NT2/D1 (cell line): ENCODE measurements around the gene DIAPH1.

ENCODE experiments used
- DNase-seq: peaks from one replicate; pipeline ENCODE4 v3.0.0-alpha.2; 2011; ENCODE audit warnings: low read depth, low spot score
- H3K27me3 ChIP-seq: 2 replicates; pipeline ENCODE4 v1.6.0; 2011; ENCODE audit warnings: mild to moderate bottlenecking; ENCODE audit not compliant: insufficient read length, insufficient read depth
- H3K36me3 ChIP-seq: 2 replicates; pipeline ENCODE4 v1.6.1; 2011; ENCODE audit warnings: mild to moderate bottlenecking, low read length, mixed read lengths; ENCODE audit not compliant: insufficient read depth, insufficient read length
- H3K4me1 ChIP-seq: 2 replicates; pipeline ENCODE4 v1.5.1; 2011; ENCODE audit not compliant: insufficient read depth, insufficient read length
- H3K4me3 ChIP-seq: 2 replicates; pipeline ENCODE4 v1.5.1; 2011; ENCODE audit warnings: low read depth; ENCODE audit not compliant: insufficient read length
- H3K9ac ChIP-seq: 2 replicates; pipeline ENCODE4 v1.6.0; 2011; ENCODE audit warnings: low read depth; ENCODE audit not compliant: insufficient read length
- H3K9me3 ChIP-seq: 2 replicates; pipeline ENCODE4 v1.5.1; 2011; ENCODE audit warnings: mild to moderate bottlenecking, low read length; ENCODE audit not compliant: insufficient read depth
- SUZ12 ChIP-seq: IDR thresholded peaks from 2 replicates; pipeline ENCODE4 v1.6.1; 2011; ENCODE audit not compliant: insufficient read length, insufficient read depth; ENCODE audit errors: extremely low read depth
- YY1 ChIP-seq: IDR thresholded peaks from 2 replicates; pipeline ENCODE4 v1.6.1; 2011; ENCODE audit not compliant: insufficient read length, insufficient read depth
- ZNF274 ChIP-seq: IDR thresholded peaks from 2 replicates; pipeline ENCODE4 v1.6.1; 2011; ENCODE audit warnings: mild to moderate bottlenecking, low read depth, low read length

DIAPH1 gene

GRCh38 chr5:141567513-141568117, 51.2 kb downstream of the DIAPH1 start:
- H3K9ac ChIP-seq = no peak overlapping the region
- H3K4me1 ChIP-seq = no peaks in the 10 kb centered on the region
- H3K36me3 ChIP-seq = peaks cover 68% of the 10 kb centered on the region
- no peaks in the 10 kb centered on the region for H3K27me3 ChIP-seq
- H3K9me3 ChIP-seq = peaks cover 9% of the 10 kb centered on the region
- DNase-seq = no peak
- no peak for TF ChIP-seq ZNF274
- TF ChIP-seq YY1 = no peak
- no peak for TF ChIP-seq SUZ12
- H3K4me3 ChIP-seq = no peak overlapping the region

GRCh38 chr5:141565826-141566570, 52.8 kb downstream of the DIAPH1 start:
- H3K36me3 ChIP-seq = peaks cover 61% of the 10 kb centered on the region
- peaks cover 9% of the 10 kb centered on the region for H3K9me3 ChIP-seq
- no peak overlapping the region for H3K9ac ChIP-seq
- no peak overlapping the region for H3K4me3 ChIP-seq
- DNase-seq = no peak
- no peak for TF ChIP-seq SUZ12
- no peak for TF ChIP-seq YY1
- no peak for TF ChIP-seq ZNF274
- H3K4me1 ChIP-seq = no peaks in the 10 kb centered on the region
- no peaks in the 10 kb centered on the region for H3K27me3 ChIP-seq

GRCh38 chr5:141564216-141564692, 54.5 kb downstream of the DIAPH1 start:
- peaks cover 9% of the 10 kb centered on the region for H3K9me3 ChIP-seq
- H3K36me3 ChIP-seq = peaks cover 59% of the 10 kb centered on the region
- no peaks in the 10 kb centered on the region for H3K27me3 ChIP-seq
- no peaks in the 10 kb centered on the region for H3K4me1 ChIP-seq
- no peak for TF ChIP-seq SUZ12
- TF ChIP-seq ZNF274 = no peak
- TF ChIP-seq YY1 = no peak
- DNase-seq = peak; percentile 72
- no peak overlapping the region for H3K4me3 ChIP-seq
- H3K9ac ChIP-seq = no peak overlapping the region

GRCh38 chr5:141560725-141561483, 57.9 kb downstream of the DIAPH1 start:
- no peaks in the 10 kb centered on the region for H3K4me1 ChIP-seq
- H3K4me3 ChIP-seq = no peak overlapping the region
- H3K9me3 ChIP-seq = peaks cover 9% of the 10 kb centered on the region
- DNase-seq = peak; percentile 88
- no peaks in the 10 kb centered on the region for H3K27me3 ChIP-seq
- TF ChIP-seq ZNF274 (no peak), SUZ12 (no peak), YY1 (peak; percentile 47)
- peaks cover 55% of the 10 kb centered on the region for H3K36me3 ChIP-seq
- H3K9ac ChIP-seq = no peak overlapping the region

GRCh38 chr5:141560151-141560550, 58.6 kb downstream of the DIAPH1 start:
- Histone ChIP-seq H3K27me3 (no peaks in the 10 kb centered on the region), H3K4me1 (no peaks in the 10 kb centered on the region), H3K36me3 (peaks cover 51% of the 10 kb centered on the region), H3K4me3 (no peak overlapping the region), H3K9me3 (peaks cover 9% of the 10 kb centered on the region), H3K9ac (no peak overlapping the region)
- DNase-seq = no peak
- TF ChIP-seq YY1 (no peak), SUZ12 (no peak), ZNF274 (no peak)

GRCh38 chr5:141559461-141559860, 59.3 kb downstream of the DIAPH1 start:
- H3K9ac ChIP-seq = no peak overlapping the region
- TF ChIP-seq ZNF274 = no peak
- TF ChIP-seq SUZ12 = no peak
- no peak for TF ChIP-seq YY1

GRCh38 chr5:141558150-141558549, 60.6 kb downstream of the DIAPH1 start:
- no peak overlapping the region for H3K9ac ChIP-seq
- no peaks in the 10 kb centered on the region for H3K27me3 ChIP-seq
- no peaks in the 10 kb centered on the region for H3K9me3 ChIP-seq
- H3K4me1 ChIP-seq = no peaks in the 10 kb centered on the region
- no peak for TF ChIP-seq SUZ12
- TF ChIP-seq YY1 = no peak
- no peak for TF ChIP-seq ZNF274
- no peak for DNase-seq
- H3K4me3 ChIP-seq = no peak overlapping the region
- H3K36me3 ChIP-seq = peaks cover 35% of the 10 kb centered on the region

More at GRCh38 chr5:141559461-141559860, 59.3 kb downstream of the DIAPH1 start:
- no peak for DNase-seq
- Histone ChIP-seq H3K9me3 (peaks cover 7% of the 10 kb centered on the region), H3K27me3 (no peaks in the 10 kb centered on the region), H3K4me3 (no peak overlapping the region), H3K4me1 (no peaks in the 10 kb centered on the region), H3K36me3 (peaks cover 48% of the 10 kb centered on the region)
